ENCODE results near the gene SDHAF3. TPM values are rescaled to one million over a fixed set of nuclear protein-coding genes. Genes with fewer than 3 reads are reported as not detected.
"Not testable (repeated sequence)": the region's sequence is repeated elsewhere in the genome, so short reads cannot be mapped to it uniquely, and the experiment has no call there.

The SDHAF3 gene
- total and polyA plus RNA-seq, 2 donors (not counting 3 experiments of a cell fraction or from before 2014, with no cell fraction given): 1.7 to 5.2 TPM

DNA sequence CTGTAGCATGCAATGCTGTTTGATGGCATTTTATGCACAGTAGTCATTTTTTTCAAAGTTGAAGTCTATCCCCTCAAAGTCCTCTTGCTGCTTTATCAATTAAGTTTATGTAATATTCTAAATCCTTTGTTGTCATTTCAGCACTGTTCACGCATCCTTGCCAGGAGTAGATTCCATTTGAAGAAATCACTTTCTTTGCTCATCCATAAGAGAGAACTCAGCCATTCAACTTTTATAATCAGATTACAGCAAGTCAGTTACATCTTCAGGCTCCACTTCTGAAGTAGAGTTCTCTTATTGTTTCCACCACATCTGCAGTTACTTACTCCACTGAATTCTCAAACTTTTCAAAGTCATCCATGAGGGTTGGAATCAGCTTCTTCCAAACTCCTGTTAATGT is 32.3 kb downstream of the SDHAF3 start:
- no peaks in the 10 kb centered on the region for H3K36me3 ChIP-seq (ENCODE audit: control insufficient read depth in 2 of 2, extremely low read depth in 1 of 2, insufficient read depth in 2 of 2, low read length in 2 of 2)
- dilution Hi-C loops (cut with MboI; ENCODE audit: extremely low pct_ligation_motif_present, low sequenced_read_pairs) (no loop called here), intact Hi-C loops (cut with micrococcal nuclease) (no loop called here)
- BruUV-seq (replicated peaks): no TSS peak
- H3K9me1 ChIP-seq (replicated peaks; ENCODE audit: control insufficient read depth, extremely low read depth, insufficient read depth, low read length): no peaks in the 10 kb centered on the region
- H3K4me1 ChIP-seq (ENCODE audit: control insufficient read depth, extremely low read depth, insufficient read depth, low read length): no peaks in the 10 kb centered on the region
- H3K4me2 ChIP-seq (ENCODE audit: insufficient read depth, low read length): no peak overlapping the region
- no peak overlapping the region for H2AFZ ChIP-seq (ENCODE audit: low read depth, low read length)
- no peak for TF ChIP-seq EZH2 (IDR thresholded peaks at IDR 0.05; ENCODE audit: borderline replicate concordance, low read depth, low read length, severe bottlenecking)
- TF ChIP-seq POLR2AphosphoS5 (IDR thresholded peaks at IDR 0.05; ENCODE audit: insufficient read depth, low read depth, low read length): no peak
- DNase-seq (ENCODE audit: low read depth, low spot score) (no peak), FAIRE-seq (no peak)
- no peaks in the 10 kb centered on the region for H3K79me2 ChIP-seq (ENCODE audit: control insufficient read depth, insufficient read depth, low read length)
- CTCF ChIA-PET: interaction anchor here (0.6 kb wide), 1 partner anchor 9 kb away, joined by 3 read pairs; no protein-coding TSS in a partner anchor
- H3K4me3 ChIP-seq (replicated peaks in 1 of 3; ENCODE audit: insufficient read depth in 1 of 3, low read depth in 1 of 3, low read length in 3 of 3): no peak overlapping the region
- H3K27me3 ChIP-seq (ENCODE audit: control insufficient read depth in 2 of 2, insufficient read depth in 2 of 2, low read length in 2 of 2): no peaks in the 10 kb centered on the region
- no peak overlapping the region for H3K9ac ChIP-seq (replicated peaks; ENCODE audit: extremely low read depth, insufficient read depth, low read length)
- H4K20me1 ChIP-seq (replicated peaks; ENCODE audit: control insufficient read depth, extremely low read depth, insufficient read depth, low read length): no peaks in the 10 kb centered on the region
- POLR2A ChIA-PET: no interaction called here
- H3K27ac ChIP-seq (ENCODE audit: insufficient read depth, low read depth, low read length): no peak overlapping the region
- no peaks in the 10 kb centered on the region for H3K9me3 ChIP-seq (replicated peaks; ENCODE audit: control insufficient read depth, insufficient read depth, low read length)

DNA sequence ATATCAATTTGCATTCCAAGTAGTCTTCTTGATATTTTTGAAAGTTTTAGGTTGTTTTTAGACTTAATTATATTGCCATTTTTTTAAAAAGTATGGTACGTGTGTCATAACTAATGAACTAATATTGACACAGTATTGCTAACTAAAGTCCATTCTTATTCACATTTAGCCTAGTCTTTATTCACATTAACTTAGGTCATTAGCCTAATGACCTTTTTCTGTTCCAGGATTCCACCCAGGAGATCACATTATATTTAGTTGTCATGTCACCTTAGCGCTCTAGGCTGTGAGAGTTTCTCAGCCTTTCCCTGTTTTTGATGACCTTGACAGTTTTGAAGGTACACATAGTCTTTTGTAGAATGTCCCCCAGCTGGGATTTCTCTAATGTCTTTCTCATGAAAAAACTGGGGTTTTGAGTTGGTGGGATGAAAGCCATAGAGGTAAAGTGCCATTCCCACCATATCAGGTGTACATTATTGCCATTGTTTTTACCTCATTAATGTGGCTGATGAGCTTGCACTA is 38.5 kb downstream of the SDHAF3 start:
- ChIA-PET CTCF (interaction anchor here (1.3 to 1.7 kb wide), 2 partner anchors 11 to 23 kb away, joined by 7 to 8 read pairs; no protein-coding TSS in a partner anchor), POLR2A (no interaction called here)
- DNase-seq (ENCODE audit: low read depth, low spot score): no peak
- no peak overlapping the region for H2AFZ ChIP-seq (ENCODE audit: low read depth, low read length)
- no peak overlapping the region for H3K4me2 ChIP-seq (ENCODE audit: insufficient read depth, low read length)
- H3K4me1 ChIP-seq (ENCODE audit: control insufficient read depth, extremely low read depth, insufficient read depth, low read length): no peaks in the 10 kb centered on the region
- no peaks in the 10 kb centered on the region for H3K9me1 ChIP-seq (replicated peaks; ENCODE audit: control insufficient read depth, extremely low read depth, insufficient read depth, low read length)
- H3K9me3 ChIP-seq (replicated peaks; ENCODE audit: control insufficient read depth, insufficient read depth, low read length): no peaks in the 10 kb centered on the region
- no TSS peak for BruUV-seq (replicated peaks)
- H4K20me1 ChIP-seq (replicated peaks; ENCODE audit: control insufficient read depth, extremely low read depth, insufficient read depth, low read length): no peaks in the 10 kb centered on the region
- no peak overlapping the region for H3K4me3 ChIP-seq (replicated peaks in 1 of 3; ENCODE audit: insufficient read depth in 1 of 3, low read depth in 1 of 3, low read length in 3 of 3)
- dilution Hi-C loops (cut with MboI; ENCODE audit: extremely low pct_ligation_motif_present, low sequenced_read_pairs) (no loop called here), intact Hi-C loops (cut with micrococcal nuclease) (no loop called here)
- no peak overlapping the region for H3K9ac ChIP-seq (replicated peaks; ENCODE audit: extremely low read depth, insufficient read depth, low read length)
- no peak for FAIRE-seq
- no peaks in the 10 kb centered on the region for H3K36me3 ChIP-seq (ENCODE audit: control insufficient read depth in 2 of 2, extremely low read depth in 1 of 2, insufficient read depth in 2 of 2, low read length in 2 of 2)
- no peak overlapping the region for H3K27ac ChIP-seq (ENCODE audit: insufficient read depth, low read depth, low read length)
- TF ChIP-seq POLR2AphosphoS5 (IDR thresholded peaks at IDR 0.05; ENCODE audit: insufficient read depth, low read depth, low read length) (no peak), EZH2 (IDR thresholded peaks at IDR 0.05; ENCODE audit: borderline replicate concordance, low read depth, low read length, severe bottlenecking) (no peak), JUN (IDR thresholded peaks at IDR 0.05; ENCODE audit: borderline replicate concordance, insufficient read depth, insufficient read length, low read depth) (no peak), GATA2 (IDR thresholded peaks at IDR 0.05; ENCODE audit: insufficient read depth, insufficient read length, low read depth, low read length) (no peak), MYC (IDR thresholded peaks at IDR 0.05; ENCODE audit: low read depth, low read length) (no peak), POLR2A (IDR thresholded peaks at IDR 0.05; ENCODE audit: low read depth, low read length) (no peak), FOS (IDR thresholded peaks at IDR 0.05; ENCODE audit: borderline replicate concordance, insufficient read depth, low read length) (no peak)
- TF ChIP-seq, protein P1, sequence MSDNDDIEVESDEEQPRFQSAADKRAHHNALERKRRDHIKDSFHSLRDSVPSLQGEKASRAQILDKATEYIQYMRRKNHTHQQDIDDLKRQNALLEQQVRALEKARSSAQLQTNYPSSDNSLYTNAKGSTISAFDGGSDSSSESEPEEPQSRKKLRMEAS (IDR thresholded peaks at IDR 0.05; ENCODE audit: insufficient read depth, insufficient read length): no peak
- TF ChIP-seq, protein P2, sequence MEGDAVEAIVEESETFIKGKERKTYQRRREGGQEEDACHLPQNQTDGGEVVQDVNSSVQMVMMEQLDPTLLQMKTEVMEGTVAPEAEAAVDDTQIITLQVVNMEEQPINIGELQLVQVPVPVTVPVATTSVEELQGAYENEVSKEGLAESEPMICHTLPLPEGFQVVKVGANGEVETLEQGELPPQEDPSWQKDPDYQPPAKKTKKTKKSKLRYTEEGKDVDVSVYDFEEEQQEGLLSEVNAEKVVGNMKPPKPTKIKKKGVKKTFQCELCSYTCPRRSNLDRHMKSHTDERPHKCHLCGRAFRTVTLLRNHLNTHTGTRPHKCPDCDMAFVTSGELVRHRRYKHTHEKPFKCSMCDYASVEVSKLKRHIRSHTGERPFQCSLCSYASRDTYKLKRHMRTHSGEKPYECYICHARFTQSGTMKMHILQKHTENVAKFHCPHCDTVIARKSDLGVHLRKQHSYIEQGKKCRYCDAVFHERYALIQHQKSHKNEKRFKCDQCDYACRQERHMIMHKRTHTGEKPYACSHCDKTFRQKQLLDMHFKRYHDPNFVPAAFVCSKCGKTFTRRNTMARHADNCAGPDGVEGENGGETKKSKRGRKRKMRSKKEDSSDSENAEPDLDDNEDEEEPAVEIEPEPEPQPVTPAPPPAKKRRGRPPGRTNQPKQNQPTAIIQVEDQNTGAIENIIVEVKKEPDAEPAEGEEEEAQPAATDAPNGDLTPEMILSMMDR (IDR thresholded peaks at IDR 0.05; ENCODE audit: extremely low read depth in 1 of 2, insufficient read depth in 1 of 2, low read depth in 1 of 2, low read length in 2 of 2): no peak
- no peaks in the 10 kb centered on the region for H3K27me3 ChIP-seq (ENCODE audit: control insufficient read depth in 2 of 2, insufficient read depth in 2 of 2, low read length in 2 of 2)
- H3K79me2 ChIP-seq (ENCODE audit: control insufficient read depth, insufficient read depth, low read length): no peaks in the 10 kb centered on the region

DNA sequence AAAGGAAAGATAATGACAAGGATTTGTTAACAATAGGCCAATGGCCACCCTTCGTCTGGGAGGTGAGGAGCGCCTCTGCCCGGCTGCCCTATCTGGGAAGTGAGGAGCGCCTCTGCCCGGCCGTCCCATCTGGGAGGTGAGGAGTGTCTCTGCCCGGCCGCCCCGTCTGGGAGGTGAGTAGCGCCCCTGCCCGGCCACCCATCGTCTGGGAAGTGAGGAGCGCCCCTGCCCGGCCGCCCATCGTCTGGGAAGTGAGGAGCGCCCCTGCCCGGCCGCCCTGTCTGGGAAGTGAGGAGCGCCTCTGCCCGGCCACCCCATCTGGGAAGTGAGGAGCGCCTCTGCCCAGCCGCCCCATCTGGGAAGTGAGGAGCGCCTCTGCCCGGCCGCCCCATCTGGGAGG is 42.5 kb downstream of the SDHAF3 start:
- H3K27me3 ChIP-seq (ENCODE audit: control insufficient read depth in 2 of 2, insufficient read depth in 2 of 2, low read length in 2 of 2); DNase-seq (ENCODE audit: low read depth, low spot score); dilution Hi-C loops (cut with MboI; ENCODE audit: extremely low pct_ligation_motif_present, low sequenced_read_pairs); H2AFZ ChIP-seq (ENCODE audit: low read depth, low read length); H3K9me1 ChIP-seq (replicated peaks; ENCODE audit: control insufficient read depth, extremely low read depth, insufficient read depth, low read length); H3K9ac ChIP-seq (replicated peaks; ENCODE audit: extremely low read depth, insufficient read depth, low read length); H3K9me3 ChIP-seq (replicated peaks; ENCODE audit: control insufficient read depth, insufficient read depth, low read length); H3K27ac ChIP-seq (ENCODE audit: insufficient read depth, low read depth, low read length); BruUV-seq (replicated peaks); H3K79me2 ChIP-seq (ENCODE audit: control insufficient read depth, insufficient read depth, low read length); H3K4me3 ChIP-seq (replicated peaks in 1 of 3; ENCODE audit: insufficient read depth in 1 of 3, low read depth in 1 of 3, low read length in 3 of 3); H3K4me1 ChIP-seq (ENCODE audit: control insufficient read depth, extremely low read depth, insufficient read depth, low read length); H3K4me2 ChIP-seq (ENCODE audit: insufficient read depth, low read length); CTCF ChIA-PET; FAIRE-seq; POLR2A ChIA-PET; H4K20me1 ChIP-seq (replicated peaks; ENCODE audit: control insufficient read depth, extremely low read depth, insufficient read depth, low read length); H3K36me3 ChIP-seq (ENCODE audit: control insufficient read depth in 2 of 2, extremely low read depth in 1 of 2, insufficient read depth in 2 of 2, low read length in 2 of 2); intact Hi-C loops (cut with micrococcal nuclease): not testable (repeated sequence)

Measured in endothelial cell of umbilical vein (primary cell).